DMS79 treated with DMSO at 0.1 percent for 48 hours (cell line): ENCODE measurements around the gene HOXA10.

Source experiments
- DNase-seq: peaks from one replicate; lab custom pipeline; 2025; lab: John Stamatoyannopoulos, UW

Gene HOXA10

GRCh38 chr7:27203365-27203953, 29.3 kb upstream of the HOXA10 start:
- no peak for DNase-seq

- no peak for DNase-seq
These were observed 28.7 kb upstream of the HOXA10 start for GRCh38 chr7:27202862-27203134.

GRCh38 chr7:27202018-27202861, 28.1 kb upstream of the HOXA10 start:
- no peak for DNase-seq

GRCh38 chr7:27201580-27202017, 27.5 kb upstream of the HOXA10 start:
- DNase-seq: no peak

GRCh38 chr7:27200761-27201579, 26.9 kb upstream of the HOXA10 start:
- peak; percentile 56 for DNase-seq

- DNase-seq: peak; percentile 79
These were observed 26.0 kb upstream of the HOXA10 start, which contains the start of gene HOXA13 for GRCh38 chr7:27199849-27200760. Gene HOXA13 (minus strand): TSS chr7:27200091. CDS start chr7:27200077, 14 bp downstream.

GRCh38 chr7:27198871-27199801, 25.0 kb upstream of the HOXA10 start:
- peak; percentile 56 for DNase-seq

GRCh38 chr7:27198138-27198841, 24.2 kb upstream of the HOXA10 start:
- DNase-seq: peak; percentile 72

GRCh38 chr7:27197137-27198042, 23.3 kb upstream of the HOXA10 start:
- peak; percentile 59 for DNase-seq

- peak; percentile 87 for DNase-seq
These were observed 22.2 kb upstream of the HOXA10 start for GRCh38 chr7:27196287-27196767.

- DNase-seq: no peak
These were observed 20.7 kb upstream of the HOXA10 start for GRCh38 chr7:27194686-27195379.

GRCh38 chr7:27194002-27194352, 19.9 kb upstream of the HOXA10 start:
- DNase-seq: no peak

- DNase-seq: no peak
These were observed 19.3 kb upstream of the HOXA10 start for GRCh38 chr7:27193335-27194001.

GRCh38 chr7:27192546-27193334, 18.6 kb upstream of the HOXA10 start:
- no peak for DNase-seq

- DNase-seq: no peak
These were observed 17.9 kb upstream of the HOXA10 start for GRCh38 chr7:27191833-27192545.

- no peak for DNase-seq
These were observed 17.1 kb upstream of the HOXA10 start for GRCh38 chr7:27191161-27191731.
